ENCODE data around the gene IGF1R. TPM values are rescaled to one million over a fixed set of nuclear protein-coding genes. Genes with fewer than 3 reads are reported as not detected.

Gene IGF1R
- total RNA-seq, 1 experiment from 2014 or later: 51.6 TPM

DNA sequence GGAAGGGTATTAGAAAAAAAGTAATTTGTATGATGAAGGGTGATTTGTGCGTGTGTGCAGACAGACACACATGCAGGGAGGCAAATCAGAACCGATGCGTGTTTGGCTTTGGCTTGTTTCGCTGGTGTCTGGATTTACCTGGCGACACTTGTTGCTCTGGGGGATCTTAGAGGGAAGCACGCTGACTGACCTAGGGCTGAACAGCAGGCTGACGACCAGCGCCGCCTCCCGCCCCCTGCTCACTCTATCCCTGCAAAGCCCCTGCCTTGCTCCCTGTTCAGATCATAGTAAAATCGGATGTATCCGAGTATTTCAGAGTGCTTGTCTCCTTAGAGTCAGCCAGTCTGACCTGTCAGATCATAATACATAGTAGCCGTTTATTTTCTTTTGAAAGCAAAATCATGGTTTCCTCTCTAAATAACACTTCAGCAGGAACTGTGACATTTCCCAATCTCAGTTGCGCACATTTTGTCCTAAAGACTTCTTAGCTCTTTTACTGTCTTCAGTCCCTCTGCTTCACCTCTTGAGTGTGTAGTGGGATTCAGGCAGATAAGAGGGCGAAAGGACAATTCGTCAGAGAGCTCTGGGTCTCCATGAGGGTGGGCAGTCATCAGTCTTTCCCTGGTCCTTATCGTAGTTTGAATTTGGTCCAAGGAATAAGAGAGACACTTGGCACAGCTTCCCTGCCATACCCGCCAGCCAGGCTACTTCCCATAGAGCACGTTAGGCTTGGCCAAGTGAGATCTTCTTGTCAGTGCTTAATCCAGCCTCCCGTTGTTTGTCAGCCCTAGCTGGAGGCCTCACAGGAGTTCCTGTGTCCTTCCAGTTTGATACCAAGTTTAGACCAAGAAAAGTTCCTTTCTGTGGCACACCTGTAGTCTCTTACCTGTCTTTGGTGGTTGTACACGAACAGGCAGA lies 261.9 kb downstream of the IGF1R start:
- Histone ChIP-seq H3K4me1 (peaks cover 17% of the 10 kb centered on the region; the same call in 1 of the 2 replicates), H3K36me3 (ENCODE audit: control insufficient read depth, insufficient read depth, low read length) (no peaks in the 10 kb centered on the region), H3K27me3 (replicated peaks; ENCODE audit: control insufficient read depth, insufficient read depth, low read length) (no peaks in the 10 kb centered on the region), H3K4me3 (ENCODE audit: low read depth, low read length) (no peak overlapping the region), H3K9me3 (no peaks in the 10 kb centered on the region)
- ChIA-PET CTCF (no interaction called here), POLR2A (no interaction called here)
- no peaks in the 10 kb centered on the region for H3K4me1 Mint-ChIP-seq (ENCODE audit: low read depth, unreplicated experiment)
- H3K27ac Mint-ChIP-seq (ENCODE audit: unreplicated experiment): no peak overlapping the region
- no peaks in the 10 kb centered on the region for H3K9me3 Mint-ChIP-seq (ENCODE audit: unreplicated experiment)
- no peaks in the 10 kb centered on the region for H3K27me3 Mint-ChIP-seq (ENCODE audit: insufficient read depth, unreplicated experiment)
- H3K4me3 Mint-ChIP-seq (ENCODE audit: unreplicated experiment): no peak overlapping the region
- DNase-seq: no peak
- H3K36me3 Mint-ChIP-seq (ENCODE audit: insufficient read depth, unreplicated experiment): peaks cover 23% of the 10 kb centered on the region
- TF ChIP-seq, protein P1, sequence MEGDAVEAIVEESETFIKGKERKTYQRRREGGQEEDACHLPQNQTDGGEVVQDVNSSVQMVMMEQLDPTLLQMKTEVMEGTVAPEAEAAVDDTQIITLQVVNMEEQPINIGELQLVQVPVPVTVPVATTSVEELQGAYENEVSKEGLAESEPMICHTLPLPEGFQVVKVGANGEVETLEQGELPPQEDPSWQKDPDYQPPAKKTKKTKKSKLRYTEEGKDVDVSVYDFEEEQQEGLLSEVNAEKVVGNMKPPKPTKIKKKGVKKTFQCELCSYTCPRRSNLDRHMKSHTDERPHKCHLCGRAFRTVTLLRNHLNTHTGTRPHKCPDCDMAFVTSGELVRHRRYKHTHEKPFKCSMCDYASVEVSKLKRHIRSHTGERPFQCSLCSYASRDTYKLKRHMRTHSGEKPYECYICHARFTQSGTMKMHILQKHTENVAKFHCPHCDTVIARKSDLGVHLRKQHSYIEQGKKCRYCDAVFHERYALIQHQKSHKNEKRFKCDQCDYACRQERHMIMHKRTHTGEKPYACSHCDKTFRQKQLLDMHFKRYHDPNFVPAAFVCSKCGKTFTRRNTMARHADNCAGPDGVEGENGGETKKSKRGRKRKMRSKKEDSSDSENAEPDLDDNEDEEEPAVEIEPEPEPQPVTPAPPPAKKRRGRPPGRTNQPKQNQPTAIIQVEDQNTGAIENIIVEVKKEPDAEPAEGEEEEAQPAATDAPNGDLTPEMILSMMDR (IDR thresholded peaks at IDR 0.05; ENCODE audit: insufficient read depth in 1 of 2, low read depth in 1 of 2, low read length in 1 of 2, severe bottlenecking in 1 of 2, unreplicated experiment in 1 of 2): no peak
- no TSS peak for BruUV-seq (replicated peaks)
- intact Hi-C loops (cut with micrococcal nuclease; ENCODE audit: unreplicated experiment): no loop called here

GRCh38 chr15:98914626-98915025 lies 266.3 kb downstream of the IGF1R start:
- ChIA-PET CTCF (no interaction called here), POLR2A (no interaction called here)
- TF ChIP-seq, protein P1 (IDR thresholded peaks at IDR 0.05; ENCODE audit: insufficient read depth in 1 of 2, low read depth in 1 of 2, low read length in 1 of 2, severe bottlenecking in 1 of 2, unreplicated experiment in 1 of 2): no peak
- no peaks in the 10 kb centered on the region for H3K27me3 ChIP-seq (replicated peaks; ENCODE audit: control insufficient read depth, insufficient read depth, low read length)
- H3K4me3 ChIP-seq (ENCODE audit: low read depth, low read length): no peak overlapping the region
- Mint-ChIP-seq H3K36me3 (ENCODE audit: insufficient read depth, unreplicated experiment) (peaks cover 58% of the 10 kb centered on the region), H3K9me3 (ENCODE audit: unreplicated experiment) (no peaks in the 10 kb centered on the region), H3K27me3 (ENCODE audit: insufficient read depth, unreplicated experiment) (no peaks in the 10 kb centered on the region), H3K4me1 (ENCODE audit: low read depth, unreplicated experiment) (no peaks in the 10 kb centered on the region), H3K4me3 (ENCODE audit: unreplicated experiment) (no peak overlapping the region), H3K27ac (ENCODE audit: unreplicated experiment) (no peak overlapping the region)
- H3K36me3 ChIP-seq (ENCODE audit: control insufficient read depth, insufficient read depth, low read length): no peaks in the 10 kb centered on the region; the same call in 1 of the 2 replicates
- no peaks in the 10 kb centered on the region for H3K4me1 ChIP-seq
- BruUV-seq (replicated peaks): no TSS peak
- intact Hi-C loops (cut with micrococcal nuclease; ENCODE audit: unreplicated experiment): no loop called here
- H3K9me3 ChIP-seq: no peaks in the 10 kb centered on the region
- DNase-seq: no peak

DNA sequence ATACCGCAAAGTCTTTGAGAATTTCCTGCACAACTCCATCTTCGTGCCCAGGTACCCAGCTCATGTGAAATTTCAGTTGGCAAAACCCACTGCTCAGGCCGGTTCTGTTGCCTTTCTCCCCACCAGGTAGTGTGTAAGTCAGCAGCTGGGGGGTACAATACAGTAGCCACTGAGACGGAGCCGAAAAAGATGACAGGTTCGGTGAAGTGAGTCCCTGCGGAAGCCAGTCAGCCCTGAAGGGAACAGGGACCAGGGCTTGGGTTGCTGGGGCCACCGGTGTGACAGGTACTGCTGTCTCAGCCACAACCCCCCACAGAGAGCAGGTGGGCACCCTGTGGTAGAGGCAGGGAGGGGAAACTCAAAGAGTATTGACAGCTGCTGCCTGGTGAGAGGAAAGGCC lies 268.5 kb downstream of the IGF1R start:
- Mint-ChIP-seq H3K4me3 (ENCODE audit: unreplicated experiment) (no peak overlapping the region), H3K9me3 (ENCODE audit: unreplicated experiment) (no peaks in the 10 kb centered on the region), H3K27me3 (ENCODE audit: insufficient read depth, unreplicated experiment) (no peaks in the 10 kb centered on the region), H3K4me1 (ENCODE audit: low read depth, unreplicated experiment) (no peaks in the 10 kb centered on the region), H3K27ac (ENCODE audit: unreplicated experiment) (no peak overlapping the region), H3K36me3 (ENCODE audit: insufficient read depth, unreplicated experiment) (peaks cover 69% of the 10 kb centered on the region)
- TF ChIP-seq, protein P1 (IDR thresholded peaks at IDR 0.05; ENCODE audit: insufficient read depth in 1 of 2, low read depth in 1 of 2, low read length in 1 of 2, severe bottlenecking in 1 of 2, unreplicated experiment in 1 of 2): no peak
- H3K9me3 ChIP-seq: no peaks in the 10 kb centered on the region
- no peak for DNase-seq
- H3K36me3 ChIP-seq (ENCODE audit: control insufficient read depth, insufficient read depth, low read length): no peaks in the 10 kb centered on the region; the same call in 1 of the 2 replicates
- no peaks in the 10 kb centered on the region for H3K27me3 ChIP-seq (replicated peaks; ENCODE audit: control insufficient read depth, insufficient read depth, low read length)
- no TSS peak for BruUV-seq (replicated peaks)
- intact Hi-C loops (cut with micrococcal nuclease; ENCODE audit: unreplicated experiment): no loop called here
- H3K4me3 ChIP-seq (ENCODE audit: low read depth, low read length): no peak overlapping the region
- H3K4me1 ChIP-seq: no peaks in the 10 kb centered on the region
- POLR2A ChIA-PET: no interaction called here
- CTCF ChIA-PET: no interaction called here

Data from Caco-2 (cell line).